H1 (cell line): Measurements from ENCODE around the gene SLC9A3. TPM values are rescaled to one million over a fixed set of nuclear protein-coding genes. Genes with fewer than 3 reads are reported as not detected.

ENCODE experiments used
- CTCF ChIA-PET: fragments of 300-600 bp; sonication (Branson Sonifier 250); formaldehyde crosslinking; loops from one replicate; lab custom pipeline; 2021; ENCODE audit not compliant: partially characterized antibody; lab: Charles Lee
- POLR2A ChIA-PET: fragments of 300-600 bp; sonication (Branson Sonifier 250); formaldehyde crosslinking; loops from one replicate; lab custom pipeline; 2021; ENCODE audit warnings: inconsistent platforms; ENCODE audit not compliant: partially characterized antibody; lab: Charles Lee
- DNase-seq, 2 experiments: peaks; one replicate each; pipeline versions ENCODE4 v3.0.0 to v3.0.0-alpha.2; 2010 to 2022; ENCODE audit warnings: low spot score in 2 of 2, low read depth in 1 of 2, mixed read lengths in 1 of 2
- FAIRE-seq: peaks from 2 replicates; lab custom pipeline; 2011; peaks lifted over from hg19 to GRCh38; lab: Jason Lieb, UNC
- H2AFZ ChIP-seq: 2 replicates; pipeline ENCODE4 v1.8.1; 2012; ENCODE audit warnings: low read length, inconsistent platforms
- H2AK5ac ChIP-seq: 2 replicates; pipeline ENCODE4 v1.6.1; 2013; ENCODE audit warnings: low read depth, low read length
- H2BK120ac ChIP-seq: replicated peaks from 2 replicates; pipeline ENCODE3; 2013; ENCODE audit warnings: low read depth, low read length, inconsistent platforms
- H2BK12ac ChIP-seq: 2 replicates; pipeline ENCODE4 v1.6.1; 2013; ENCODE audit warnings: low read depth, low read length
- H2BK15ac ChIP-seq: 2 replicates; pipeline ENCODE4 v1.6.1; 2013; ENCODE audit warnings: low read length
- H2BK20ac ChIP-seq: 2 replicates; pipeline ENCODE4 v1.6.1; 2013; ENCODE audit warnings: low read length
- H2BK5ac ChIP-seq: 2 replicates; pipeline ENCODE4 v1.6.1; 2013; ENCODE audit warnings: low read depth, low read length
- H3K14ac ChIP-seq: 2 replicates; pipeline ENCODE4 v1.6.1; 2013; ENCODE audit warnings: inconsistent platforms; ENCODE audit not compliant: insufficient read length
- H3K18ac ChIP-seq: 2 replicates; pipeline ENCODE4 v1.6.1; 2013; ENCODE audit warnings: low read length; ENCODE audit errors: extremely low read depth
- H3K23ac ChIP-seq: 2 replicates; pipeline ENCODE4 v1.6.1; 2013; ENCODE audit warnings: inconsistent platforms; ENCODE audit not compliant: insufficient read length
- H3K23me2 ChIP-seq: 2 replicates; pipeline ENCODE4 v1.6.1; 2013; ENCODE audit warnings: low read depth, low read length
- H3K27ac ChIP-seq: 2 replicates; pipeline ENCODE4 v1.6.1; 2011; ENCODE audit warnings: low read depth, low read length, inconsistent platforms
- H3K27me3 ChIP-seq, 4 experiments: replicated peaks in 1 of 4; 1 replicate in 1 of 4; 2 replicates in 3 of 4; pipeline versions ENCODE4 v1.6.1 to v1.8.1; 2011 to 2013; ENCODE audit warnings: low read length in 3 of 4, mild to moderate bottlenecking in 3 of 4, inconsistent platforms in 2 of 4, mixed read lengths in 2 of 4, moderate library complexity in 1 of 4; ENCODE audit not compliant: control insufficient read depth in 3 of 4, insufficient read depth in 3 of 4; ENCODE audit errors: extremely low read depth in 1 of 4
- H3K36me3 ChIP-seq, 4 experiments: 2 replicates each; pipeline versions ENCODE4 v1.6.1 to v1.8.1; 2011 to 2013; ENCODE audit warnings: mild to moderate bottlenecking in 4 of 4, low read length in 3 of 4, moderate library complexity in 2 of 4, control low read depth in 1 of 4, inconsistent platforms in 1 of 4; ENCODE audit not compliant: insufficient read depth in 4 of 4, control insufficient read depth in 2 of 4
- H3K4ac ChIP-seq: replicated peaks from 2 replicates; pipeline ENCODE3; 2013; ENCODE audit warnings: low read length, low read depth, mixed read lengths, inconsistent platforms; ENCODE audit not compliant: insufficient read length
- H3K4me1 ChIP-seq, 4 experiments: replicated peaks in 1 of 4; 1 replicate in 1 of 4; 2 replicates in 3 of 4; pipeline versions ENCODE4 v1.6.1 to v1.8.1; 2011 to 2013; ENCODE audit warnings: low read length in 3 of 4, inconsistent platforms in 2 of 4, mixed read lengths in 1 of 4; ENCODE audit not compliant: insufficient read depth in 4 of 4, control insufficient read depth in 3 of 4
- H3K4me2 ChIP-seq, 2 experiments: 2 replicates each; pipeline versions ENCODE4 v1.6.1 to v1.8.1; 2011 to 2013; ENCODE audit warnings: low read depth in 2 of 2, low read length in 2 of 2, control low read depth in 1 of 2, inconsistent platforms in 1 of 2, mild to moderate bottlenecking in 1 of 2; ENCODE audit not compliant: insufficient read depth in 1 of 2
- H3K4me3 ChIP-seq, 4 experiments: fragments of 200-600, 300-600 bp in 1 of 4; sonication (generic), shearing (Covaris generic), sonication (Bioruptor Twin) in 1 of 4; 2 replicates each; pipeline versions ENCODE4 v1.5.1 to v1.8.1; 2011 to 2016; ENCODE audit warnings: low read length in 4 of 4, low read depth in 3 of 4, control low read depth in 2 of 4, inconsistent platforms in 2 of 4, mild to moderate bottlenecking in 2 of 4, mixed read lengths in 1 of 4, moderate library complexity in 1 of 4; ENCODE audit not compliant: insufficient read depth in 2 of 4; ENCODE audit errors: extremely low read depth in 1 of 4
- H3K56ac ChIP-seq: replicated peaks from 2 replicates; pipeline ENCODE3; 2013; ENCODE audit warnings: low read depth, mild to moderate bottlenecking, mixed read lengths, low read length, inconsistent platforms; ENCODE audit not compliant: insufficient read length
- H3K79me1 ChIP-seq: 2 replicates; pipeline ENCODE4 v1.6.1; 2013; ENCODE audit warnings: low read depth, low read length, control low read depth
- H3K79me2 ChIP-seq, 2 experiments: 2 replicates each; pipeline versions ENCODE4 v1.6.1 to v1.8.1; 2012 to 2013; ENCODE audit warnings: low read length in 2 of 2, mild to moderate bottlenecking in 2 of 2, inconsistent platforms in 1 of 2; ENCODE audit not compliant: insufficient read depth in 2 of 2, control insufficient read depth in 1 of 2
- H3K9ac ChIP-seq, 4 experiments: replicated peaks in 1 of 4; 1 replicate in 1 of 4; 2 replicates in 3 of 4; pipeline versions ENCODE4 v1.6.1 to v1.8.1; 2011 to 2013; ENCODE audit warnings: low read depth in 3 of 4, low read length in 3 of 4, control low read depth in 2 of 4, mild to moderate bottlenecking in 2 of 4, moderate library complexity in 2 of 4, inconsistent platforms in 1 of 4; ENCODE audit errors: extremely low read depth in 1 of 4
- H3K9me3 ChIP-seq, 2 experiments: 2 replicates each; pipeline versions ENCODE4 v1.6.1 to v1.8.1; 2012 to 2013; ENCODE audit warnings: mild to moderate bottlenecking in 2 of 2, moderate library complexity in 2 of 2, control low read depth in 1 of 2, inconsistent platforms in 1 of 2, low read depth in 1 of 2, low read length in 1 of 2, mixed read lengths in 1 of 2; ENCODE audit not compliant: insufficient read depth in 2 of 2
- H4K20me1 ChIP-seq, 2 experiments: replicated peaks in 1 of 2; 2 replicates each; pipeline versions ENCODE3 to v1.8.1; 2011 to 2013; ENCODE audit warnings: inconsistent platforms in 2 of 2, low read length in 2 of 2, mild to moderate bottlenecking in 1 of 2; ENCODE audit not compliant: insufficient read depth in 2 of 2, control insufficient read depth in 1 of 2
- H4K5ac ChIP-seq: 2 replicates; pipeline ENCODE4 v1.6.1; 2013; ENCODE audit warnings: low read length, low read depth, mixed read lengths, inconsistent platforms; ENCODE audit not compliant: insufficient read length
- H4K8ac ChIP-seq: 2 replicates; pipeline ENCODE4 v1.8.0; 2013; ENCODE audit warnings: mild to moderate bottlenecking, moderate library complexity, low read length, inconsistent platforms; ENCODE audit not compliant: insufficient read depth; ENCODE audit errors: extremely low read depth
- H4K91ac ChIP-seq: replicated peaks from 2 replicates; pipeline ENCODE3; 2013; ENCODE audit warnings: low read length, mixed read lengths, inconsistent platforms; ENCODE audit not compliant: insufficient read length
- ASH2L ChIP-seq: fragments of 200-600, 300-600 bp; sonication (generic); IDR thresholded peaks from one replicate; pipeline ENCODE4 v1.7.1; 2017; ENCODE audit warnings: low read length
- CBX8 ChIP-seq: fragments of 300-800, 300-1000 bp; sonication (generic); IDR thresholded peaks from 2 replicates; pipeline ENCODE4 v1.7.1; 2016; ENCODE audit warnings: low read depth, low read length, borderline replicate concordance
- CTCF ChIP-seq, 3 experiments: IDR thresholded peaks; 1 replicate in 2 of 3; 2 replicates in 1 of 3; pipeline versions ENCODE4 v1.5.1 to v1.6.1; 2011; ENCODE audit warnings: low read length in 3 of 3, mild to moderate bottlenecking in 3 of 3, inconsistent platforms in 2 of 3, low read depth in 1 of 3, moderate library complexity in 1 of 3; ENCODE audit not compliant: insufficient read depth in 1 of 3; ENCODE audit errors: control extremely low read depth in 1 of 3
- EGR1 ChIP-seq: IDR thresholded peaks from 2 replicates; pipeline ENCODE4 v1.6.1; 2011; ENCODE audit warnings: low read depth, low read length, borderline replicate concordance
- EP300 ChIP-seq, 2 experiments: IDR thresholded peaks; 1 replicate in 1 of 2; 2 replicates in 1 of 2; pipeline ENCODE4 v1.6.1; 2011 to 2012; ENCODE audit warnings: low read depth in 2 of 2, low read length in 2 of 2, mild to moderate bottlenecking in 2 of 2, borderline replicate concordance in 1 of 2, inconsistent platforms in 1 of 2, moderate library complexity in 1 of 2
- GABPA ChIP-seq: IDR thresholded peaks from 2 replicates; pipeline ENCODE4 v1.6.1; 2011; ENCODE audit warnings: mild to moderate bottlenecking, low read length, moderate library complexity, borderline replicate concordance; ENCODE audit not compliant: insufficient read depth
- SIX5 ChIP-seq: IDR thresholded peaks from 2 replicates; pipeline ENCODE4 v1.6.1; 2011; ENCODE audit warnings: mild to moderate bottlenecking, low read depth, low read length
- TBP ChIP-seq: IDR thresholded peaks from 2 replicates; pipeline ENCODE4 v1.6.1; 2011; ENCODE audit warnings: low read depth, low read length, improper control_type of control experiment
- WGBS, 2 experiments: shearing (Covaris generic) in 1 of 2; methylation state at CpG; one replicate each; pipeline versions ENCODE4 v1.1.6 to v1.1.7; 2013 to 2015; ENCODE audit warnings: low lambda C conversion rate in 2 of 2, mixed read lengths in 2 of 2, inconsistent platforms in 1 of 2, low coverage in 1 of 2, missing lambda C conversion rate in 1 of 2; ENCODE audit not compliant: insufficient replicate concordance in 2 of 2, insufficient coverage in 1 of 2, insufficient read length in 1 of 2; ENCODE audit errors: extremely low coverage in 1 of 2, missing lambda C conversion rate in 1 of 2; 5-methylcytosine and 5-hydroxymethylcytosine counted together
- polyA plus RNA-seq, 7 experiments: library from polyadenylated mRNA; depleted of rRNA in 3 of 7; stranded (reverse) in 5 of 7; unstranded in 2 of 7; fragments of >200 nt in 5 of 7; fragments of 200-250 nt in 2 of 7; gene quantifications; 1 replicate in 5 of 7; 2 replicates in 1 of 7; 4 replicates in 1 of 7; pipeline versions ENCODE4 v1.2.1 to v1.2.3, GENCODE V29; 2011 to 2013; ENCODE audit warnings: missing spikeins in 2 of 7, mixed read lengths in 2 of 7
- total RNA-seq: library from RNA; stranded (reverse); fragmentation: NEBNext Ultra II Directional; extraction: Animal tissue kit (Norgen Biotek cat#: 25700); gene quantifications from 2 replicates; pipeline ENCODE4 v1.2.1, GENCODE V29; 2021
- TF ChIP-seq, protein P1 (sequence below): IDR thresholded peaks from 2 replicates; pipeline ENCODE4 v1.6.1; 2011; ENCODE audit warnings: low read depth, mild to moderate bottlenecking, low read length; ENCODE audit not compliant: insufficient read depth

SLC9A3 gene
- total and polyA plus RNA-seq, 2 of the 8 experiments (the other 6 are each of a cell fraction or from before 2014, with no cell fraction given), result 0.95 to 1.0 TPM

DNA sequence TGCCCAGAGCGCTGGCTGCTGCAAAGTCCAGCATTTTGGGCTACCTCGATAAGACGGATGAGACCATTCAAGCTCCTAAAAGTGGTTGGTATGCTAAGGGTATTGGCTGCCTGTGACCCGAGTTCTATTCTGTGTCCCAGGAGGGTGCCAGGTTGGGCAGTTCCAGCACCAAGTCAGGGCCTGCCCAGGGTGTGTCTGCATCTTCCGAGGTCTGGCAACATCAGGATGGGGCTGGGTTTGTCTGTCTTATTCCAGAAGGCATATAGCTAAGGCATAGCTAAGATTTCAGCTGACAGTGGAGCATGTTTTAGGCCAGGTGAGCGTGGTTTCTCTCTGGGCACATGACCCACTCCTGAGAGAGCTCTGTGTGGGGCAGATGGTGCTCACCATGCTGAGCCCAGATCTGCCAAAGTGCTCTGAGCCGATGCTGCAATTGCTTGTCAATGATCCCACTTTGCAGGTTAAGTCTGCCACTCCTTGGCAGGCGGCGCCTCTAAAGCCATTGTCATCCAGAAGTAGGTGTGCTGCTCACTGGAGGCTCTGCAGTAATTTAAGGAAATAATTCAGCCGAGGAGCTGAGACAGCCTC lies 7.8 kb downstream of the SLC9A3 start:
- ChIA-PET POLR2A (interaction anchor here (1.6 kb wide), 1 partner anchor 70 kb away, joined by 3 read pairs; no protein-coding TSS in a partner anchor), CTCF (interaction anchor here (0.8 kb wide), 1 partner anchor 90 kb away, joined by 3 read pairs; no protein-coding TSS in a partner anchor)
- Histone ChIP-seq H3K9ac (no peak overlapping the region), H3K4me3 (no peak overlapping the region), H2AK5ac (no peak overlapping the region), H3K56ac (no peak overlapping the region), H2AFZ (no peak overlapping the region), H4K91ac (no peak overlapping the region), H3K79me1 (no peaks in the 10 kb centered on the region), H3K9me3 (no peaks in the 10 kb centered on the region), H3K27ac (no peak overlapping the region), H4K8ac (no peak overlapping the region), H4K20me1 (peaks cover 2 to 12% of the 10 kb centered on the region in 2 experiments), H2BK20ac (no peak overlapping the region), H3K4ac (no peak overlapping the region), H3K4me2 (no peak overlapping the region), H3K4me1 (peaks cover 0 to 4% (median 0%) of the 10 kb centered on the region in 4 experiments; a peak in 1 of 7 replicates), H3K79me2 (no peaks in the 10 kb centered on the region), H4K5ac (no peak overlapping the region), H3K23me2 (peaks cover 12% of the 10 kb centered on the region; the same call in 1 of the 2 replicates), H2BK12ac (no peak overlapping the region), H3K23ac (no peak overlapping the region), H3K18ac (no peak overlapping the region), H3K36me3 (no peaks in the 10 kb centered on the region), H3K14ac (no peak overlapping the region), H2BK5ac (no peak overlapping the region), H2BK15ac (no peak overlapping the region), H3K27me3 (peaks cover 0 to 4% (median under 1%) of the 10 kb centered on the region in 4 experiments; a peak in 3 of 7 replicates), H2BK120ac (no peak overlapping the region)
- TF ChIP-seq EP300 (IDR thresholded peaks at IDR 0.05; ENCODE audit: borderline replicate concordance in 1 of 2, low read depth in 2 of 2, low read length in 2 of 2) (no peak), CTCF (IDR thresholded peaks at IDR 0.05; ENCODE audit: control extremely low read depth in 1 of 3, insufficient read depth in 1 of 3, low read depth in 1 of 3, low read length in 3 of 3) (no peak), TBP (no peak), GABPA (no peak), ASH2L (no peak), SIX5 (no peak), CBX8 (no peak), EGR1 (no peak)
- TF ChIP-seq, protein P1, sequence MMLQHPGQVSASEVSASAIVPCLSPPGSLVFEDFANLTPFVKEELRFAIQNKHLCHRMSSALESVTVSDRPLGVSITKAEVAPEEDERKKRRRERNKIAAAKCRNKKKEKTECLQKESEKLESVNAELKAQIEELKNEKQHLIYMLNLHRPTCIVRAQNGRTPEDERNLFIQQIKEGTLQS, result no peak
- DNase-seq, result no peak
- no peak for FAIRE-seq
- WGBS, 2 experiments, result 89% methylated on average over 10 of the region's 10 CpGs; no CpG with 5 or more reads in 1 of the 2 experiments
